Colonic mucosa (tissue), 4 donors: ENCODE results near the gene LCP2. TPM values are rescaled to one million over a fixed set of nuclear protein-coding genes. Genes with fewer than 3 reads are reported as not detected.
"Not testable (repeated sequence)": the region's sequence is repeated elsewhere in the genome, so short reads cannot be mapped to it uniquely, and the experiment has no call there.

Source experiments
- DNase-seq: peaks from one replicate; pipeline ENCODE4 v3.0.0-alpha.2; 2020
- H3K27ac ChIP-seq: fragments of 200-600 bp; one replicate; pipeline ENCODE4 v1.8.0; 2021
- H3K27me3 ChIP-seq: fragments of 200-600 bp; one replicate; pipeline ENCODE4 v1.8.0; 2021
- H3K36me3 ChIP-seq: fragments of 200-600 bp; one replicate; pipeline ENCODE4 v1.8.0; 2021
- H3K4me1 ChIP-seq: fragments of 200-600 bp; one replicate; pipeline ENCODE4 v1.8.0; 2021; ENCODE audit warnings: mild to moderate bottlenecking
- H3K4me3 ChIP-seq: fragments of 200-600 bp; one replicate; pipeline ENCODE4 v1.8.0; 2021
- H3K9ac ChIP-seq, 2 donors: one replicate each; pipeline ENCODE4 v1.7.0; 2013; ENCODE audit warnings: control low read depth in 2 of 2, low read depth in 2 of 2, low read length in 2 of 2
- H3K9me3 ChIP-seq: fragments of 200-600 bp; one replicate; pipeline ENCODE4 v1.8.0; 2021
- CTCF ChIP-seq: fragments of 200-600 bp; IDR thresholded peaks from one replicate; pipeline ENCODE4 v1.8.0; 2022; ENCODE audit warnings: antibody characterized with exemption, mild to moderate bottlenecking
- intact Hi-C: fragments of 100-400 bp; cut with DNase I; formaldehyde crosslinking; loops from one replicate; pipeline ENCODE4 v1.14.1; 2022
- total RNA-seq, 2 donors: library from RNA; stranded (reverse); fragmentation: NEBNext Ultra II Directional in 1 of 2; extraction: Animal tissue kit (Norgen Biotek cat#: 25700) in 1 of 2; gene quantifications; one replicate each; pipeline ENCODE4 v1.2.1, GENCODE V29; 2021
- donor health status: healthy.
- donor health status: DM: no; HTN: no; CAD: no.
- donor health status: DM: no; HTN: no; CAD: no.

Gene LCP2
- total RNA-seq, 2 donors from 2014 or later = 8.0 to 13.4 TPM

- intact Hi-C loops = no loop called here
- Histone ChIP-seq H3K4me1 (no peaks in the 10 kb centered on the region), H3K27ac (no peak overlapping the region), H3K9me3 (no peaks in the 10 kb centered on the region), H3K27me3 (no peaks in the 10 kb centered on the region), H3K9ac (no peak overlapping the region), H3K36me3 (no peaks in the 10 kb centered on the region), H3K4me3 (no peak overlapping the region)
- no peak for TF ChIP-seq CTCF
- DNase-seq = no peak
Measured at GRCh38 chr5:170251462-170251861, 46.1 kb downstream of the LCP2 start.

GRCh38 chr5:170250810-170251317, 46.7 kb downstream of the LCP2 start:
- Histone ChIP-seq H3K9ac (no peak overlapping the region), H3K27ac (no peak overlapping the region), H3K4me3 (no peak overlapping the region), H3K4me1 (no peaks in the 10 kb centered on the region), H3K36me3 (no peaks in the 10 kb centered on the region), H3K27me3 (no peaks in the 10 kb centered on the region), H3K9me3 (no peaks in the 10 kb centered on the region)
- no peak for TF ChIP-seq CTCF
- DNase-seq = no peak
- intact Hi-C loops = no loop called here

- H3K36me3 ChIP-seq = no peaks in the 10 kb centered on the region
- no peak overlapping the region for H3K27ac ChIP-seq
- no peak overlapping the region for H3K4me3 ChIP-seq
- no peak for DNase-seq
- H3K9ac ChIP-seq = no peak overlapping the region
- no peaks in the 10 kb centered on the region for H3K9me3 ChIP-seq
- no peak for TF ChIP-seq CTCF
- H3K27me3 ChIP-seq = no peaks in the 10 kb centered on the region
- intact Hi-C loops = no loop called here
- no peaks in the 10 kb centered on the region for H3K4me1 ChIP-seq
Measured at GRCh38 chr5:170249355-170249754, 48.2 kb downstream of the LCP2 start.

- H3K27me3 ChIP-seq, H3K27ac ChIP-seq, DNase-seq, H3K4me1 ChIP-seq, intact Hi-C loops, H3K9ac ChIP-seq, H3K36me3 ChIP-seq, H3K9me3 ChIP-seq, H3K4me3 ChIP-seq: not testable (repeated sequence)
Measured at GRCh38 chr5:170248931-170249227, 48.7 kb downstream of the LCP2 start.

- Histone ChIP-seq H3K4me1 (no peaks in the 10 kb centered on the region), H3K4me3 (no peak overlapping the region), H3K36me3 (no peaks in the 10 kb centered on the region), H3K27ac (no peak overlapping the region), H3K27me3 (no peaks in the 10 kb centered on the region), H3K9ac (no peak overlapping the region), H3K9me3 (no peaks in the 10 kb centered on the region)
- intact Hi-C loops = no loop called here
- TF ChIP-seq CTCF = no peak
- no peak for DNase-seq
Measured at GRCh38 chr5:170248172-170248930, 49.2 kb downstream of the LCP2 start.

- H3K4me3 ChIP-seq = no peak overlapping the region
- intact Hi-C loops = no loop called here
- H3K4me1 ChIP-seq = no peaks in the 10 kb centered on the region
- H3K27ac ChIP-seq = no peak overlapping the region
- H3K9ac ChIP-seq = no peak overlapping the region
- no peaks in the 10 kb centered on the region for H3K36me3 ChIP-seq
- H3K27me3 ChIP-seq = no peaks in the 10 kb centered on the region
- no peaks in the 10 kb centered on the region for H3K9me3 ChIP-seq
- no peak for TF ChIP-seq CTCF
- DNase-seq = no peak
Measured at GRCh38 chr5:170247363-170247762, 50.2 kb downstream of the LCP2 start.
